Right lobe of liver (tissue), 4 donors: ENCODE data around the gene DOCK1.

Experiments
- CTCF ChIP-seq, 4 donors: fragments of 200-600 bp in 3 of 4; fragments of 450-650 bp in 1 of 4; IDR thresholded peaks; one replicate each; pipeline versions ENCODE4 v1.5.1 to v1.8.0; 2016 to 2022; ENCODE audit warnings: antibody characterized with exemption in 4 of 4, mild to moderate bottlenecking in 2 of 4
- POLR2A ChIP-seq: fragments of 450-650 bp; IDR thresholded peaks from one replicate; pipeline ENCODE4 v1.6.1; 2017; ENCODE audit warnings: antibody characterized with exemption, mild to moderate bottlenecking
- donor health status: DM: no; HTN: no; CAD: no.
- donor health status: DM: no; HTN: no; CAD: no.
- donor health status: DM: no; HTN: yes; CAD: no.

DNA sequence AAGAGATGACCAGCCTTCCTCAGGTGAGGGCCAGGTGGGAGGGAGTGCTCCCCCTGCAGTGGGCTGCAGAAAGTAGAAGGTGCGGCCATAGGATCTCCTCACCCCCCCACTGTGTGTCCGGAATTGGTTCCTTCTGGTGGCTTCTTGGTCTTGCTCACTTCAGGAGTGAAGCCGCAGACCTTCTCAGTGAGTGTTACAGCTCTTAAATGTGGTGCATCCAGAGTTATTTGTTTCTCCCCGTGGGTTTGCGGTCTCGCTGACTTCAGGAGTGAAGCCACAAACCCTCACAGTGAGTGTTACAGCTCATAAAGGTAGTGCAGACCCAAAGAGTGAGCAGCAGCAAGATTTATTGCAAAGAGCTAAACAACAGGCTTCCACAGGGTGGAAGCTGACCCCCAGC, 553.6 kb downstream of the DOCK1 start:
- no peak for TF ChIP-seq CTCF (IDR thresholded peaks at IDR 0.05)
- TF ChIP-seq POLR2A, result no peak
